Gastrocnemius medialis (tissue), 4 donors: ENCODE data around the gene DCC. TPM values are rescaled to one million over a fixed set of nuclear protein-coding genes. Genes with fewer than 3 reads are reported as not detected.

Experiments
- ATAC-seq, 2 donors: fragments of 150-250 bp; one replicate each; pipeline ENCODE4 v1.9.1; 2016
- DNase-seq, 2 donors: peaks; one replicate each; pipeline ENCODE4 v3.0.0-alpha.2; 2019
- H3K27ac ChIP-seq, 4 donors: fragments of 200-600 bp; sonication (generic); 1 replicate in 1 of 4; 2 replicates in 3 of 4; pipeline ENCODE4 v1.5.1; 2016 to 2018; ENCODE audit warnings: mild to moderate bottlenecking in 2 of 4, moderate library complexity in 1 of 4
- H3K27me3 ChIP-seq, 3 donors: fragments of 200-600 bp; sonication (generic) in 2 of 3; 1 replicate in 1 of 3; 2 replicates in 2 of 3; pipeline versions ENCODE4 v1.5.1 to v1.6.0; 2016 to 2019; ENCODE audit warnings: mild to moderate bottlenecking in 1 of 3, moderate library complexity in 1 of 3
- H3K36me3 ChIP-seq, 2 donors: fragments of 200-600 bp; sonication (generic) in 1 of 2; one replicate each; pipeline ENCODE4 v1.5.1; 2017 to 2018
- H3K4me1 ChIP-seq, 2 donors: fragments of 200-600 bp; sonication (generic) in 1 of 2; one replicate each; pipeline ENCODE4 v1.5.1; 2016 to 2017; ENCODE audit warnings: mild to moderate bottlenecking in 2 of 2
- H3K4me3 ChIP-seq, 4 donors: fragments of 200-600 bp; sonication (generic) in 3 of 4; 1 replicate in 1 of 4; 2 replicates in 3 of 4; pipeline ENCODE4 v1.5.1; 2016 to 2019; ENCODE audit warnings: mild to moderate bottlenecking in 2 of 4
- H3K9me3 ChIP-seq, 3 donors: fragments of 200-600 bp; sonication (generic) in 2 of 3; 1 replicate in 1 of 3; 2 replicates in 2 of 3; pipeline ENCODE4 v1.5.1; 2016 to 2019
- POLR2A ChIP-seq, 2 donors: fragments of 450-650 bp; IDR thresholded peaks; one replicate each; pipeline ENCODE4 v1.6.1; 2017; ENCODE audit warnings: antibody characterized with exemption in 2 of 2, mild to moderate bottlenecking in 2 of 2, moderate library complexity in 2 of 2
- in situ Hi-C, 4 donors: fragments of 200-750 bp; cut with MboI; loops; one replicate each; pipeline versions ENCODE4 v1.15.0 to v1.8.0; 2017; ENCODE audit warnings: low sequenced_read_pairs in 4 of 4
- intact Hi-C: fragments of 100-400 bp; cut with DNase I; formaldehyde crosslinking; loops from one replicate; pipeline ENCODE4 v1.15.1; 2023; ENCODE audit warnings: low total_unique reads
- total RNA-seq, 4 donors: library from RNA; depleted of rRNA; stranded (reverse); fragments of >200 nt; gene quantifications; one replicate each; pipeline versions ENCODE4 v1.1.0 to v1.2.3, GENCODE V29; 2016
- TF ChIP-seq, protein P1 (sequence below), 5 experiments: fragments of 450-650 bp in 3 of 5; fragments of 200-600 bp in 2 of 5; sonication (generic) in 2 of 5; IDR thresholded peaks in 4 of 5; conservative IDR thresholded peaks in 1 of 5; 1 replicate in 4 of 5; 2 replicates in 1 of 5; pipeline ENCODE4 v1.5.1; 2016 to 2019; ENCODE audit warnings: antibody characterized with exemption in 5 of 5, mild to moderate bottlenecking in 3 of 5, moderate library complexity in 3 of 5

Gene DCC
- total RNA-seq, 4 donors from 2014 or later, result not detected

DNA sequence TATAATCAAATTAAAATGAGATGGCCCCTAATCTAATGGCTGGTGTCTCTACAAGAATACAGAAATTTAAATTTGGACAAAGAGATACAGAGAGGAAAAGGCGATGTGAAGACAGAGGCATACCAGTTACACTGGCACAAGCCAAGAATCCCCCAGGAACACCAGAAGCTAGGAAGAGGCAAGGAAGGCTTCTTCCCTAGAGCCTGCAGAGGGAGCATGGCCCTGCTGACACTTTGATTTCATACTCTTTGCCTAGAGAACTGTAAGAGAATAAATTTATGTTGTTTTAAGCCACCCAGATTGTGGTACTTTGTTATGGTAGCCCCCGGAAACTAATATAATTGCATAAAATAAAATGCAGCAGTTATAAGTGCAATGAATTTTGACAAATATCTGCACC lies 1213.0 kb downstream of the DCC start:
- H3K4me1 ChIP-seq, result no peaks in the 10 kb centered on the region
- H3K9me3 ChIP-seq, result no peaks in the 10 kb centered on the region
- no peak overlapping the region for H3K27ac ChIP-seq
- H3K36me3 ChIP-seq, result no peaks in the 10 kb centered on the region
- DNase-seq (no peak), ATAC-seq (no peak)
- H3K27me3 ChIP-seq, result no peaks in the 10 kb centered on the region
- no peak for TF ChIP-seq POLR2A (IDR thresholded peaks at IDR 0.05)
- TF ChIP-seq, protein P1, sequence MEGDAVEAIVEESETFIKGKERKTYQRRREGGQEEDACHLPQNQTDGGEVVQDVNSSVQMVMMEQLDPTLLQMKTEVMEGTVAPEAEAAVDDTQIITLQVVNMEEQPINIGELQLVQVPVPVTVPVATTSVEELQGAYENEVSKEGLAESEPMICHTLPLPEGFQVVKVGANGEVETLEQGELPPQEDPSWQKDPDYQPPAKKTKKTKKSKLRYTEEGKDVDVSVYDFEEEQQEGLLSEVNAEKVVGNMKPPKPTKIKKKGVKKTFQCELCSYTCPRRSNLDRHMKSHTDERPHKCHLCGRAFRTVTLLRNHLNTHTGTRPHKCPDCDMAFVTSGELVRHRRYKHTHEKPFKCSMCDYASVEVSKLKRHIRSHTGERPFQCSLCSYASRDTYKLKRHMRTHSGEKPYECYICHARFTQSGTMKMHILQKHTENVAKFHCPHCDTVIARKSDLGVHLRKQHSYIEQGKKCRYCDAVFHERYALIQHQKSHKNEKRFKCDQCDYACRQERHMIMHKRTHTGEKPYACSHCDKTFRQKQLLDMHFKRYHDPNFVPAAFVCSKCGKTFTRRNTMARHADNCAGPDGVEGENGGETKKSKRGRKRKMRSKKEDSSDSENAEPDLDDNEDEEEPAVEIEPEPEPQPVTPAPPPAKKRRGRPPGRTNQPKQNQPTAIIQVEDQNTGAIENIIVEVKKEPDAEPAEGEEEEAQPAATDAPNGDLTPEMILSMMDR (IDR thresholded peaks at IDR 0.05 in 4 of 5, conservative IDR thresholded peaks at IDR 0.05 in 1 of 5), result no peak
- in situ Hi-C loops (loop anchor here in 1 of 4 donors (25.0 kb wide), 1 partner anchor 559 kb away; no protein-coding TSS in a partner anchor), intact Hi-C loops (no loop called here)
- no peak overlapping the region for H3K4me3 ChIP-seq

DNA sequence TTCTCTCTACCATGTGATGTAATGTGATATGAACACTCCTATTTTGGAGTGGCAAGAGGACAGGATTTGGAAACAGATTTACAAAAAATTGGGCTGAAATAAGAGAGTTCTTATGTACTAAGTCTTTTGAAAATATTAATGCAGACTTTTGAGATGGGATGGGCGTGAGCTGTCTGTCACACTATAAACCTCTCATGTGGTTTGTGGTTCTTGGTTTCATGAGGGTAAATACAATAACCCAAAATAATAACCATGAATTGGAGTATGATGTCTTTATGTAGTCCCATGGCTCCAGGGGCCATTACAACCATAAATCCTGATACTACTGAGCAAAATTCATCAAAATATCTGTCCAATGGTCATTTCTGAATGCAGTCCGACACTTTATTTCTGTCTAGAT lies 1216.5 kb downstream of the DCC start:
- TF ChIP-seq, protein P1 (IDR thresholded peaks at IDR 0.05 in 4 of 5, conservative IDR thresholded peaks at IDR 0.05 in 1 of 5), result no peak
- no peak for TF ChIP-seq POLR2A (IDR thresholded peaks at IDR 0.05)
- intact Hi-C loops, result no loop called here

DNA sequence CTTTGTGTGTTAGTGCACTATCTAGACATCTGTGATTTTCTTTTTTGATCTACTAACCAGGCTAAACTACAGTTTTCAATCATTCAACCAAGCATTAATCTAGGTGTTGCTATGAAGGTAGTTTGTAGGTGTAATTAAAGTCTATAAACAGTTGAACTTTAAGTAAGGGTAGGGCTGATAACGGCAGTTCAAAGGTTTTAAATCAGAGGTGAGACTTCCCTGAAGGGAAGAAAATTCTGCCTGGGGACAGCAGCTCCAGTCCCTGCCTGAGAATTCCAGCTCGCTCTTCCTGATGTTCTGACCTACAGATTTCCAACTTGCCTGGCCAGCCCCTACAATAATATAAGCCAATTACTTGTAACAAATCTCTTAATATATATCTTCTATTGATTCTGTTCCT lies 1220.5 kb downstream of the DCC start:
- in situ Hi-C loops (loop anchor here in 2 of 4 donors (10.0 to 25.0 kb wide), 2 partner anchors 552 to 554 kb away; no protein-coding TSS in a partner anchor), intact Hi-C loops (no loop called here)
- Histone ChIP-seq H3K9me3 (no peaks in the 10 kb centered on the region), H3K27me3 (no peaks in the 10 kb centered on the region), H3K4me3 (no peak overlapping the region), H3K36me3 (no peaks in the 10 kb centered on the region), H3K4me1 (no peaks in the 10 kb centered on the region), H3K27ac (no peak overlapping the region)
- DNase-seq (no peak), ATAC-seq (no peak)
- TF ChIP-seq, protein P1 (IDR thresholded peaks at IDR 0.05 in 4 of 5, conservative IDR thresholded peaks at IDR 0.05 in 1 of 5), result no peak
- no peak for TF ChIP-seq POLR2A (IDR thresholded peaks at IDR 0.05)

More for the DNA sequence above, 1216.5 kb downstream of the DCC start:
- Histone ChIP-seq H3K9me3 (no peaks in the 10 kb centered on the region), H3K4me3 (no peak overlapping the region), H3K27me3 (no peaks in the 10 kb centered on the region), H3K36me3 (no peaks in the 10 kb centered on the region), H3K27ac (no peak overlapping the region), H3K4me1 (no peaks in the 10 kb centered on the region)
- no peak for DNase-seq
- no peak for ATAC-seq
- in situ Hi-C loops, result loop anchor here in 1 of 4 donors (25.0 kb wide), 1 partner anchor 556 kb away; no protein-coding TSS in a partner anchor

DNA sequence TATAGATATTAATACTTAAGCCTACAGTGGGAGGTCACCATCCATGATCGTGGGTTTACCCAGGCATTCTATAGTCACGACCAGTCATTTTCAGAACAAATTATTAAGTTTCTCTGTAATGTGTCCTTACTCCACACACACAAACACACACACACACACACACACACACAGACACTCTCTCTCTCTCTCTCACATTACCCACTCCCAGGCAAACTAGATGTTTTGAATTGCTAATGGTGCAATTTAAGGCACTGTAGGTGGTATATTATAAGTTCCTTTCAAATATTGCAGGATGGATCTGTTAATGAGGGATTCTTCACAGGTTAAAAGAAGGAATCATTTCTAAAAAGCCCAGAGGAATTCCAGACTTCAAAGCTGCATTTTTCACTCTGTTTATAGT lies 1226.6 kb downstream of the DCC start:
- DNase-seq, result no peak
- intact Hi-C loops, result no loop called here

More for the DNA sequence above, 1226.6 kb downstream of the DCC start:
- H3K36me3 ChIP-seq, result no peaks in the 10 kb centered on the region
- no peaks in the 10 kb centered on the region for H3K4me1 ChIP-seq
- ATAC-seq, result no peak
- H3K4me3 ChIP-seq, result no peak overlapping the region
- H3K9me3 ChIP-seq, result no peaks in the 10 kb centered on the region
- H3K27me3 ChIP-seq, result no peaks in the 10 kb centered on the region
- TF ChIP-seq POLR2A (IDR thresholded peaks at IDR 0.05), result no peak
- TF ChIP-seq, protein P1 (IDR thresholded peaks at IDR 0.05 in 4 of 5, conservative IDR thresholded peaks at IDR 0.05 in 1 of 5), result no peak
- H3K27ac ChIP-seq, result no peak overlapping the region
- in situ Hi-C loops, result loop anchor here in 2 of 4 donors (10.0 to 25.0 kb wide), 2 partner anchors 546 to 548 kb away; no protein-coding TSS in a partner anchor
